GM23248 (cell line): ENCODE measurements around the gene KCNC3. TPM values are rescaled to one million over a fixed set of nuclear protein-coding genes. Genes with fewer than 3 reads are reported as not detected.
A peak's percentile ranks its signal among the peaks of the same experiment; 100 is the strongest.

Source experiments
- DNase-seq: peaks from one replicate; pipeline ENCODE4 v3.0.0-alpha.2; 2015
- H2AFZ ChIP-seq: fragments of 200-600 bp; sonication (generic); 2 replicates; pipeline ENCODE4 v1.6.1; 2016; ENCODE audit warnings: antibody characterized with exemption
- H3F3A ChIP-seq: fragments of 200-600 bp; sonication (generic); 2 replicates; pipeline ENCODE4 v1.6.1; 2016; ENCODE audit warnings: mild to moderate bottlenecking, antibody characterized with exemption, mixed run types; ENCODE audit not compliant: insufficient read depth
- H3K27ac ChIP-seq: fragments of 200-600 bp; sonication (generic); 2 replicates; pipeline ENCODE4 v1.5.1; 2016; ENCODE audit warnings: mild to moderate bottlenecking
- H3K27me3 ChIP-seq: fragments of 200-600 bp; sonication (generic); replicated peaks from 2 replicates; pipeline ENCODE4 v1.6.1; 2016; ENCODE audit warnings: mild to moderate bottlenecking; ENCODE audit not compliant: insufficient read depth
- H3K36me3 ChIP-seq: fragments of 200-600 bp; sonication (generic); 2 replicates; pipeline ENCODE4 v1.6.1; 2016; ENCODE audit warnings: low read depth, mild to moderate bottlenecking
- H3K4me1 ChIP-seq: fragments of 200-600 bp; sonication (generic); 2 replicates; pipeline ENCODE4 v1.6.1; 2016; ENCODE audit warnings: mild to moderate bottlenecking; ENCODE audit not compliant: insufficient read depth
- H3K4me2 ChIP-seq: fragments of 200-600 bp; sonication (generic); one replicate; pipeline ENCODE4 v1.6.1; 2016; ENCODE audit warnings: mild to moderate bottlenecking; ENCODE audit not compliant: unreplicated experiment
- H3K4me3 ChIP-seq: fragments of 200-600 bp; sonication (generic); 2 replicates; pipeline ENCODE4 v1.5.1; 2016; ENCODE audit warnings: mild to moderate bottlenecking
- H3K79me2 ChIP-seq: fragments of 200-600 bp; sonication (generic); 2 replicates; pipeline ENCODE4 v1.6.1; 2016; ENCODE audit warnings: mild to moderate bottlenecking; ENCODE audit not compliant: insufficient read depth
- H3K9ac ChIP-seq: fragments of 200-600 bp; sonication (generic); 2 replicates; pipeline ENCODE4 v1.6.1; 2016; ENCODE audit warnings: mild to moderate bottlenecking
- H3K9me2 ChIP-seq: fragments of 200-600 bp; sonication (generic); 2 replicates; pipeline ENCODE4 v1.6.1; 2016; ENCODE audit warnings: mixed run types, mild to moderate bottlenecking, moderate library complexity; ENCODE audit not compliant: insufficient read depth
- H3K9me3 ChIP-seq: fragments of 200-600 bp; sonication (generic); one replicate; pipeline ENCODE4 v1.6.1; 2017; ENCODE audit warnings: low read depth
- H4K20me1 ChIP-seq: fragments of 200-600 bp; sonication (generic); 2 replicates; pipeline ENCODE4 v1.6.0; 2016; ENCODE audit not compliant: insufficient read depth
- EZH2 ChIP-seq: fragments of 200-600 bp; sonication (generic); IDR thresholded peaks from 2 replicates; pipeline ENCODE4 v1.6.1; 2018; ENCODE audit warnings: antibody characterized with exemption, mild to moderate bottlenecking; ENCODE audit not compliant: insufficient read depth, poor library complexity, severe bottlenecking
- EZH2phosphoT487 ChIP-seq: fragments of 200-600 bp; sonication (generic); IDR thresholded peaks from 2 replicates; pipeline ENCODE4 v1.6.1; 2018; ENCODE audit warnings: antibody characterized with exemption, moderate library complexity, mild to moderate bottlenecking, low read depth; ENCODE audit not compliant: insufficient read depth
- WGBS, 2 experiments: methylation state at CpG; one replicate each; pipeline ENCODE4 v1.1.6; 2015 to 2017; ENCODE audit warnings: low lambda C conversion rate in 2 of 2, low coverage in 1 of 2; ENCODE audit errors: missing lambda C conversion rate in 2 of 2; 5-methylcytosine and 5-hydroxymethylcytosine counted together
- in situ Hi-C: fragments of 300-500 bp; cut with MboI; formaldehyde crosslinking; loops from 2 replicates; pipeline ENCODE4 v1.15.0; 2020
- polyA plus RNA-seq: library from polyadenylated mRNA; unstranded; fragments of >200 nt; fragmentation: Nextera tagmentation; extraction: Ambion mirVana; gene quantifications from 2 replicates; pipeline ENCODE4 v1.2.1, GENCODE V29; 2016
- total RNA-seq: library from RNA; depleted of rRNA; stranded (reverse); fragments of >200 nt; shearing (Covaris generic); gene quantifications from 2 replicates; pipeline ENCODE4 v1.2.3, GENCODE V29; 2014

KCNC3 gene
- total and polyA plus RNA-seq, 2 experiments from 2014 or later, result under 0.01 to 0.04 TPM

DNA sequence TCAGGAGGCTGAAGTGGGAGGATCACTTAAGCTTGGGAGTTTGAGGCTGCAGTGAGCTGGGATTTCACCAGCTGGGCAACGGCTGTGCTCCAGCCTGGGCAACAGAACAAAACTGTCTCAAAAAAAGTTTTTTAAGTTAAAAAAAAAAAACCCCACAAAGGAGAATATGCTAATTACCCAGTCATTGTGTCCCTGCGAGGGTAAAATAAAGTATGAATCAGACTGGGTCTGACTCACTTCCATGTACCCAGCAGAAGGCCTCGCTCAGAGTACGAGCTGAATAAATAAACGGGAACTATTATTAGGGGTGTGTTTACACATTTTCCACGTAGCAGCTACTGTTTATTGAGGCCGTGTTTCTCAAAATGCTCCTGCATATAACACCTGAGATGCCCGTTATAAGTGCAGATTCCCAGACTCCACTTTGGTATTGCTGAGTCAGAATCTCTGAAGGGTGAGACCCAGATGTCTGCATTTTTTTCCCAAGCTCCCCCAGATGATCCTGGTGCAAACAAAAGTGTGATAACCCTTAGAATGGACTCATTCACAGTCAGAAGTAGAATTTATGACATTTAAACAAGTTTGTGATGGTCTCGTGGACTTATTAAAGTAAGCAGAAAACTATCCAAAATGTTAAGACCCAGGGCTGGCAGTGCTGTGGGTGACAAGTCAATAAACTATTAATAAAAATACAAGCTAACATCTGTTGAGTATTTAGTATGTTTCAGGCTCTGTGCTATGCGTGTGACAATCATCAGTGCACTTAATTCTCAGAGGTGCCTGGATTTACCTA lies 28.2 kb downstream of the KCNC3 start:
- Histone ChIP-seq H3K36me3 (no peaks in the 10 kb centered on the region), H3K9me2 (no peaks in the 10 kb centered on the region), H3K9ac (no peak overlapping the region), H3K27me3 (no peaks in the 10 kb centered on the region), H4K20me1 (no peaks in the 10 kb centered on the region), H3K9me3 (no peaks in the 10 kb centered on the region), H3K4me1 (peaks cover 9% of the 10 kb centered on the region; the same call in 1 of the 2 replicates), H3K4me2 (no peak overlapping the region), H3K4me3 (no peak overlapping the region), H3K27ac (no peak overlapping the region), H3F3A (no peaks in the 10 kb centered on the region), H2AFZ (no peak overlapping the region), H3K79me2 (no peaks in the 10 kb centered on the region)
- in situ Hi-C loops, result no loop called here
- TF ChIP-seq EZH2phosphoT487 (no peak), EZH2 (no peak)
- 19 to 20% methylated on average over 10 of the region's 10 CpGs for WGBS, 2 experiments
- DNase-seq, result peak; percentile 83

DNA sequence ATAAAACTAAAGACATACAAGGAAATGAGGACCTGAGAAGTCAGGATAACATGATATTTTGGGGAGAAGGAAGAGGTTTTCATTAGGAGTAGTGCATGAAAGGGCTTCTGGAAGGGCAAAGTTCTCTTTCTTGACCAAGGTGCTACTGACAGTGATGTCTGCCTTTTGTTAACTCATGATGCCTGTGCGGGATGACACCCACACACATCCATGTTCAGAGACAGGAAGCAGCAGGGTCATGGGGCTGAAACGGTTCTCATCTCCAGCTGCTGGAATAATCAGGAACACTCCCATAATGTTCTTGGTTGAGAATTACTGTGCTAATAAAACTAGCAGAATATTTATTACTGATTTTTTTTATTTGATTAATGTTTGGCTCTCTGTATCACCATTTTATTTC lies 29.1 kb downstream of the KCNC3 start:
- WGBS, 2 experiments, result 33 to 51% methylated on average over 2 of the region's 2 CpGs
- H2AFZ ChIP-seq, result no peak overlapping the region

DNA sequence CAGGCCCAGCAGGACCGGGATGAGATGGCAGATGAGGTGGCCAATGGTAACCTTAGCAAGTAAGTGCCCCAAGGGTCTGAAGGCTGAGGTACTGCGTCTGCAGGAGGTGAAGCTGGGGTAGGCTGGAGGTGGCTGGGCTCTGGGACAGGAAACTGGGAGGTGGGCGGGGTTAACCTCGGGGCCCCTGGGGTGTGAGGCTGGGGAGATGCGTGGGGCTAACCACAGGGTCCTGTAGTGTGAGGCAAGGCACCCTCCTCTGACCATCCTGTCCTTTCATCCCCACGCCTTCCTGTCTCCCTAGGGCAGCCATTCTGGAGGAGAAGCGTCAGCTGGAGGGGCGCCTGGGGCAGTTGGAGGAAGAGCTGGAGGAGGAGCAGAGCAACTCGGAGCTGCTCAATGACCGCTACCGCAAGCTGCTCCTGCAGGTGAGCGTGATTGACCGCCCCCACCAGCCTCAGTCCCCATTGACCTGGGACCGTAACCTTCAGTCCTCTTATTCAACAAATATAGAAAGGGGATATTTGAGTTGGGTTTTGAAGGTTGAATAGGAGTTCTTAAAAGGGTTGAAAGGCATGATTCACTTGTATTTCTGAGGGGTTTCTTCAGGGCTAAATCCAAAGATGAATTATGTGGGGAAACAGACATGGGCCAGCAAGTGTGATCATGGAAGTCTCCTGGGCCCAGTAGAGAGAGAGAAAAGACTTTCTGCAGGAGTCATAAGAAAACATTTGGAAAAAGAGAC lies 35.7 kb downstream of the KCNC3 start:
- no peaks in the 10 kb centered on the region for H3K9me3 ChIP-seq
- H3F3A ChIP-seq, result no peaks in the 10 kb centered on the region
- WGBS, 2 experiments, result 57 to 58% methylated on average over 10 to 14 of the region's 14 CpGs
- no peak overlapping the region for H3K9ac ChIP-seq
- no peaks in the 10 kb centered on the region for H3K4me1 ChIP-seq
- TF ChIP-seq EZH2phosphoT487 (no peak), EZH2 (no peak)
- no peaks in the 10 kb centered on the region for H4K20me1 ChIP-seq
- H3K79me2 ChIP-seq, result no peaks in the 10 kb centered on the region
- H3K27me3 ChIP-seq, result no peaks in the 10 kb centered on the region
- H3K4me3 ChIP-seq, result no peak overlapping the region
- H3K36me3 ChIP-seq, result no peaks in the 10 kb centered on the region
- no peak overlapping the region for H3K4me2 ChIP-seq
- H3K27ac ChIP-seq, result no peak overlapping the region
- H3K9me2 ChIP-seq, result no peaks in the 10 kb centered on the region
- in situ Hi-C loops, result no loop called here
- DNase-seq, result no peak
- H2AFZ ChIP-seq, result no peak overlapping the region

More for the DNA sequence above, 29.1 kb downstream of the KCNC3 start:
- Histone ChIP-seq H3K9ac (no peak overlapping the region), H3K4me3 (no peak overlapping the region), H3K36me3 (no peaks in the 10 kb centered on the region), H3K9me2 (no peaks in the 10 kb centered on the region), H3K27ac (no peak overlapping the region), H3F3A (no peaks in the 10 kb centered on the region), H3K4me2 (no peak overlapping the region), H3K79me2 (no peaks in the 10 kb centered on the region), H3K4me1 (peaks cover 9% of the 10 kb centered on the region; the same call in 1 of the 2 replicates), H4K20me1 (no peaks in the 10 kb centered on the region), H3K9me3 (no peaks in the 10 kb centered on the region), H3K27me3 (no peaks in the 10 kb centered on the region)
- in situ Hi-C loops, result no loop called here
- TF ChIP-seq EZH2phosphoT487 (no peak), EZH2 (no peak)
- no peak for DNase-seq

DNA sequence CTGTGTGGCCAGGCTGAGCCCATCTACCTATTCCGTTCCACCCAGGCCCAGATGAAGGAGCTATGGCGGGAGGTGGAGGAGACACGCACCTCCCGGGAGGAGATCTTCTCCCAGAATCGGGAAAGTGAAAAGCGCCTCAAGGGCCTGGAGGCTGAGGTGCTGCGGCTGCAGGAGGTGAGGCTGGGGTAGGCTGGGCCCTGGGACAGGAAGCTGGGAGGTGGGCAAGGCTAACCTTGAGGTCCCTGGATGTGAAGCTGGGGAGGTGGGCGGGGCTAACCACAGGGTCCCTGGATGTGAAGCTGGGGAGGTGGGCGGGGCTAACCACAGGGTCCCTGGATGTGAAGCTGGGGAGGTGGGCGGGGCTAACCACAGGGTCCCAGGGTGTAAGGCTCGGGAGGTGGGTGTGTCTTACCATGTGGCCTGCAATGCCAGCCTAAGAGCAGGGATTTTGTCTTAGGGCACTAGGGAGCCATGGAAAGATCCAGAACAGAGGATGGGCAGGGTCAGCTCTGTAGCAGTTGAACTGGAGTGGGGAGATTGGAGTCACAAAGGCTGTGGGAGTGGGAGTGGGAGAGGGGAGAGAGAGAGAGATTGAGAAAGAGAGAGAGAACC lies 36.9 kb downstream of the KCNC3 start:
- in situ Hi-C loops, result no loop called here
- TF ChIP-seq EZH2 (no peak), EZH2phosphoT487 (no peak)

More for the DNA sequence above, 36.9 kb downstream of the KCNC3 start:
- Histone ChIP-seq H3K36me3 (no peaks in the 10 kb centered on the region), H3F3A (no peaks in the 10 kb centered on the region), H3K27ac (no peak overlapping the region), H2AFZ (no peak overlapping the region), H3K4me2 (no peak overlapping the region), H3K27me3 (no peaks in the 10 kb centered on the region), H3K9ac (no peak overlapping the region), H3K9me3 (no peaks in the 10 kb centered on the region), H4K20me1 (no peaks in the 10 kb centered on the region), H3K9me2 (no peaks in the 10 kb centered on the region), H3K4me3 (no peak overlapping the region), H3K79me2 (no peaks in the 10 kb centered on the region), H3K4me1 (no peaks in the 10 kb centered on the region)
- no peak for DNase-seq
- 19 to 36% methylated on average over 9 to 11 of the region's 11 CpGs for WGBS, 2 experiments
